SK-MEL-5 (cell line): ENCODE results near the gene CDK2. TPM values are rescaled to one million over a fixed set of nuclear protein-coding genes. Genes with fewer than 3 reads are reported as not detected.
"Not testable (repeated sequence)": the region's sequence is repeated elsewhere in the genome, so short reads cannot be mapped to it uniquely, and the experiment has no call there.

Experiments
- DNase-seq: peaks from one replicate; pipeline ENCODE4 v3.0.0-alpha.2; 2016; ENCODE audit warnings: low read depth, low spot score
- in situ Hi-C: cut with HindIII; loops from 2 replicates; pipeline ENCODE4 v1.10.0; 2016; ENCODE audit warnings: low sequenced_read_pairs, high pct_unique_total_duplicates, low pct_unique_long_range_greater_than_20kb
- polyA plus RNA-seq, 2 experiments: library from polyadenylated mRNA; depleted of rRNA; stranded (reverse); fragments of >200 nt; gene quantifications; 2 replicates each; pipeline ENCODE4 v1.2.3, GENCODE V29; 2015
- total RNA-seq: library from RNA; depleted of rRNA; stranded (reverse); fragments of >200 nt; shearing (Covaris generic); gene quantifications from 2 replicates; pipeline ENCODE4 v1.2.3, GENCODE V29; 2014; rRNA removed

Gene CDK2
- 896 and 917 TPM in 2 replicates for total RNA-seq
- 625 and 776 TPM in 2 replicates for polyA plus RNA-seq (2015; cell fraction: cytosol; rRNA removed)
- polyA plus RNA-seq (2015; cell fraction: nucleus; rRNA removed): 2,816 and 3,274 TPM in 2 replicates

DNA sequence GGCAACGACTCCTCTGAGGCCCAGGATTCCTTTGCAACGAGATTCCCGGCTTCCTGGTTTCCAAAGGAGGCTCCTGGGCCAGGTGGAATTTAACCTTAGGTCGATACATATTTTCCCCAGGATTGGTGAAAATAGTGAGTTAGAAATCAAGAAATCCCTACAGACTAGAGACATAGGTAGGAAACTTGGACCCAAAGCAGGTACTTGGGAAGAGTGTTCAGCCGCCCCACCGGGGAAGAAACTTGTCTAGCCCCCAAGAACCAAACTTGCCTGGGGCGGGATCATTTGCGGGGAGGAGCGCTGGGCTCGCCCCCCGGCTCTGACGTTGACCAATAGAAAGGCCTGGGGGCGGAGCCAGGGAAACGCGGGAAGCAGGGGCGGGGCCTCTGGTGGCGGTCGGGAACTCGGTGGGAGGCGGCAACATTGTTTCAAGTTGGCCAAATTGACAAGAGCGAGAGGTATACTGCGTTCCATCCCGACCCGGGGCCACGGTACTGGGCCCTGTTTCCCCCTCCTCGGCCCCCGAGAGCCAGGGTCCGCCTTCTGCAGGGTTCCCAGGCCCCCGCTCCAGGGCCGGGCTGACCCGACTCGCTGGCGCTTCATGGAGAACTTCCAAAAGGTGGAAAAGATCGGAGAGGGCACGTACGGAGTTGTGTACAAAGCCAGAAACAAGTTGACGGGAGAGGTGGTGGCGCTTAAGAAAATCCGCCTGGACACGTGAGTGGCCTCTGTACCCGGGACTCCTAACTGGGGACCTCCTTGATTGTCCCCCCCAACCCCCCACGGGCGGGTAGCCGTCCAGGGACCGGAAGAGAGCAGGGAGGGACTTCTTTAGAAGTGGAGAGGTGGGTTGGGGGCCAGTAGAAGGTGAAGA, at the start of gene CDK2:
Gene CDK2 (plus strand): TSS at position 423 of the 874 bp plus-strand sequence. CDS start 179 bp downstream, at position 602.
- in situ Hi-C loops: no loop called here
- DNase-seq: peak; percentile 95

DNA sequence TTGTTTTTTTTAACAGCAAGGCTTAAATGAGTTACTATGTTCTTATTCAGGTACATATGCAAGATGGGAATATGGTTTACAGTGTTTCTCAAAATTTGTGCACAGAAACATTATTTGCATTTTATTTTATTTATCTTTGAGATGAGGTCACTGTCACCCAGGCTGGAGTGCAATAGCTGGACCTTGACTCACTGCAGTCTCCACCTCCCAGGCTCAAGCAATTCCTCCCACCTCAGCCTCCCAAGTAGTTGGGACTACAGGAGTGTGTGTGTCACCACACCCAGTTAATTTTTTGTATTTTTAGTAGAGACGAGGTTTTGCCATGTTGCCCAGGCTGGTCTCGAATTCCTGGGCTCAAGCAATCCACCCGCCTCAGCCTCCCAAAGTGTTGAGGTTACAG, 47.6 kb upstream of the CDK2 start:
- in situ Hi-C loops, DNase-seq: not testable (repeated sequence)

DNA sequence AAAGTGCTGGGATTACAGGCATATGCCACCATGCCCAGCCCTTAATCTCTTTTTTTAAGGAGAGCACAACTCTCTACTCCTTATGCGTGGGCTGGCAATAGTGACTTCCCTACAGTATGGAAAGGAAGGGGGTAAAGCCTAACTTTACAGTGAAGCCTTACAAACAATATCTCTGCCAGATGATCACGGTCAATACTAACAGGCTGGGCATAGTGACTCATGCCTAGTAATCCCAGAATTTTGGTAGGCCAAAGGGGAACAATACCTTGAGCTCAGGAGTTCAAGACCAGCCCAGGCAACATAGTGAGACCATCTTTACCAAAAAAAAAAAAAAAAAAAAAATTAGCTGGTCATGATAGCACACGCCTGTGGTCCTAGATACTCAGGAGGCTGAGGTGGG, 44.5 kb upstream of the CDK2 start:
- in situ Hi-C loops: no loop called here
- DNase-seq: no peak

DNA sequence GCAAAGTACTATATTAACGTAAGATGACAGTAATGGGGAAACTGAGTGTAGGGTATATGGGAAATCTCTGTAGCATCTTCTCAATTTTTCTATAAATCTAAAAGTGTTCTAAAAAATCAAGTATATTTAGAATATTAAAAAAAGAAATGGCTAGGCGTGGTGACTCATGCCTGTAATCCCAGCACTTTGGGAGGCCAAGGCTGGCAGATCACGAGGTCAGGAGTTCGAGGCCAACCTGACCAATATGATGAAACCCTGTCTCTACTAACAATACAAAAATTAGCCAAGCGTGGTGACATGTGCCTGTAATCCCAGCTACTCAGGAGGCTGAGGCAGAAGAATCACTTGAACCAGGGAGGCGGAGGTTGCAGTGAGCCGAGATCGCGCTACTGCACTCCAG, 43.0 kb upstream of the CDK2 start:
- DNase-seq, in situ Hi-C loops: not testable (repeated sequence)

DNA sequence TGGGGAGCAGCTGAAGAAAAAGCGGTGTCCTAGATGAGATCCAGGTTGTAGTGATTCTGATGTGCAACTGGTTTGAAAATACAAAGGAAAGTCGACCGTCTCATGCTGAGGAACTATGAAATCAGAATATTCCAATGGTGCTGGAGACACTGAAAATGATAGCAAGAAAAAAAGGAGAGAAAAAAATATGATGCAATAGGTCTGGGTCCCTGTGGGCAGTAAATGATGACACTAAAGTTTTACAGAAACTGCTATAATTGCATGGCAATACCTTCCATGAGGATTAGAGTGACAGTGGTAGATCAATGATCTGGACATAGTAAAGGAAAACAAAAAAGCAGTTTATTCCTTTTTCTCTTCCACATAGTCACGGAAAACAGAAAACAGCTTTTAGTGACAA, 41.3 kb upstream of the CDK2 start:
- in situ Hi-C loops: no loop called here

DNA sequence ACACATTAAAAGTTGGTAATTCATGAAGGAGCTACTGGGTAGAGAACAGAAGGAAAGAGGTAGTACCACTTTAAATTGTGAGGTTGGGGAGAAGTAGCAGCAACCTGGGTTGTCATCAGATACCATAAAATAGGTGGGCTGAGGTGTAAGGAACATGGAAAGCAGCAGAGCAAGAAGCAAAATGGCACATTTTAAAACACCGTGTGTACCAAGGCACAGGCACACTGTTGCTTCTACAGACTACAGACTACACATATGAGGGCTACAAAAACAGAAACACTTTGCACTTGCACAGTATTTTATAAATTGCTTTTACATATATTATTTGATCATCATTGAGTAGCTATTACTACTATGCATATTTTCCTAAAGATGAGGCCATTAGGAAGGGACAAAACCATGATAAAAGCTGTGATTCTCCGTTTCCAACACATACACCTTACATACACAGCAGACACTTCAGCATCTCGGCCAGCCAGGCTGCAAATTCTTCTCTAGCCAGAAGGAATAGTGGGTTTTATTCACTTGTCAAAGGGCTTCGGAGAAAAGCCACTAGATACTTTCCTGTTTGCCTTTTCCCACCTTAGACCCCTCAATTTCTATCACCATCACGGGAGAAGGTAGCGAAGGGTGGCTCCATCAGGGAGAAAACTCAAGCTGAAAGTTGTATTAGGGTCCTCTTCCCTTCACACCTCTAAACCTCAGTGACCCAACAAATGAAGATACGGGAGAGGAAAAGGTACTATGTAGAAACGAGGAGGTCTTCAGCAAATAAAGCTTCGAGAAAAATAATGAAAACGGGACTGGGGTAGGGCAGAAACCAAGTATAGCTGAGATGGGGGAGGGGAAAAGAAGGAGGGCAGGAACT, 40.5 kb upstream of the CDK2 start:
- no peak for DNase-seq
- in situ Hi-C loops: no loop called here

More for the DNA sequence above, 41.3 kb upstream of the CDK2 start:
- DNase-seq: no peak

DNA sequence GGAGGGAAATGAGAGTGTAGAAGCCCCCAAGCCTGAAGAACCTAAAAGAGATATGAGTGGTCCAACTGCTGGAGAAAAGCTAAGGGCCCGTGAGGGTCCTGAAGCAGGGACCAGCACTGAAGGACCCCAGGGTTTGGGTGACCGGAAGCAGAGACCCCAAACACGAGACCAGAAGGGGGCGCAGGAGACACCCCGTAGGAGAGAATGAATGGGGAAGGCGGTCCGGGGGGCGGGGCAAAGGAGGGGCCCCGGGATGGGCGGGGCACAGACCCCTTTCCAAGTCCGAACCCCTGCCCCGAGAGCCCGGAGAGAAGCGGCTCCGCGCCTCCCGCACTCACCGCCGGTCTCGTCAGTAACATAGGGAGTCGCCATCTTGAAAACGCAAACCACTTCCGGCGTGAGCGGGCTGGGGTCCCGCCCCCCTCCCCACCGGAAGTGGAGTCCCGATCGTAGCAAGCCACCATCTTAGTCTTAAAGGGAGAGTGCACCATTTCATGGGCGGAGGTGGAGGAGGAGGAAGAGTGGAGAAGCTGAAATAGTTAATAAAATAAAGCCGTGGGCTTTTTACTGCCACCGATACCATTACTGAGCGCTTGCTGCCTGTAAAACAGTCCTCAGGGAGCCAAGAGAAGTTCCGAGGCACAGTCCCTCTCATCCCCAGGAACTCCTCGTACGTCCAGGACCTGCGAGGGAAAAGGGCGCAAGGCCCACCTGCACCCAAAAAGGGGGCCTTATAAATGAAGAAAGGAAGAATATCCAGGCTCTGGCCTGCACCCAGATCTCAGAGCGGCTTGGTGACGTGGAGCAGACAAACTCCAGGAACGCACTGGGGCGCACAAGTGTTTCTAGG, 39.7 kb upstream of the CDK2 start:
- in situ Hi-C loops: no loop called here

DNA sequence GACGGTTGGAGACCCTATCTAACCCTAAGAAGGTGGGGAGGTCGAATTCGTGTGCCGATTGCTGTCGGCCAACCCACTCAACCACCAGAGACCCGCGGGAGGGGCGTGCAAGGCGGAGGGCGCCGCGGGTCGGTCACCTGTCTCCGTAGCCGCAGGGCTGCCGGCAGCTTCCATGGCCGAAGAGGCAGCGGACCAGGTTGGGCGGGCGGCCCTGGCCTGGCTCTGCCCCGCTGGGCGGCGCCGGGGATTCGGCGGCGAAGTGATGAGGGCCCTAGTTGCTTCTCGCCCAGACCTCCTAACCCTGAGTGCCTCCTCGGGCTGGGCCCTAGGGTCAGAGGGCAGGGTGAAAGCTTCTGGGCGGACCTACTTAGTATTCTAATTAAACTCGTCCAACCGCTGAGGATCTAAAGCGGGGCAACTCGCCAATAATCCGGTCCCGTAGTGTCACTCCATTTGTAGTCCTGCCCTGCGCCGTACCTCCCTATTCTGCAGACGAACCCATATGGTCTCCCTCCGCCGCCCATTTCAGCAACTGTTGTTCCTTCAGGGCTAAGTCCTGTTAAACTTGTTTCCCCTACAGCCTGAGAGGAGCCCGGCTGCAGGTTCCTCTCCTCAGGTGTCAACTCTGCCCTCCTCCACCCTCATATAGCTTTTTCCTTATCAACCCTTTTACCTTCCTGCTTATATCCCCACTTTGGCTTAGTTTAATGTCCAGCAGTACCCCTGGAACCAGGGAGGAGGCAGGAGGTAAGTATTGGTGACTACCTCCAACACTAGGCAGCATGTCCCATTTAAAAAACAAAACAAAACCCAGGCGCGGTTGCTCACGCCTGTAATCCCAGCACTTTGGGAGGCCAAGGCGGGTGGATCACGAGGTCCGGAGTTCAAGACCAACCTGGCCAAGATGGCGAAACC, 38.8 kb upstream of the CDK2 start, which contains the start of gene PYM1:
Gene PYM1 (minus strand): TSS at position 307 of the 915 bp plus-strand sequence. CDS start 133 bp downstream, at position 174.
- in situ Hi-C loops: no loop called here
- DNase-seq: peak; percentile 59

More for the DNA sequence above, 39.7 kb upstream of the CDK2 start:
- peak; percentile 94 for DNase-seq

DNA sequence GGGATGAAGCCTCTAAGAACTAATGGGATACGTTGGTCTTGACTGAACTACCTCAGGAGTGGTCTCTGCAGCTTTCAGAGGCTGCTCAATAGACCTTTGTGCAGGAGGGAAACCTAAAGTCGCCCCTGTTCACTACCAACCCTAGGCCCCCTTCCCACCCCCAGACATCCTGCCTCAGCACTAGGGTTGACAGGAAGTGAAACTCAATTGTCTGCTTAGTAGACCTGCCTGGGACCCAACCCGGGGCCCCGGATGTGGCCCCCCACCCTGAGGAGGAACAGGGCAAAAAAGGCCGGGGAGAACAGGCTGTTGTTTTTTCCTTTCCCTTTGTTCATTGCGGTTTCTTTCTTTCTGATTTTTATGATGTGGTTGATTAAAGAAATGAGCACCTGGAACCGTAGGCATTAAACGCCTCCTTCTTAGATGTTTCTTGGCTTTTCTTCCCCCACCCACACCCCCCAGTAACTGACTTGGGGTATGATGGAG, 37.3 kb upstream of the CDK2 start:
- no peak for DNase-seq
- in situ Hi-C loops: no loop called here

DNA sequence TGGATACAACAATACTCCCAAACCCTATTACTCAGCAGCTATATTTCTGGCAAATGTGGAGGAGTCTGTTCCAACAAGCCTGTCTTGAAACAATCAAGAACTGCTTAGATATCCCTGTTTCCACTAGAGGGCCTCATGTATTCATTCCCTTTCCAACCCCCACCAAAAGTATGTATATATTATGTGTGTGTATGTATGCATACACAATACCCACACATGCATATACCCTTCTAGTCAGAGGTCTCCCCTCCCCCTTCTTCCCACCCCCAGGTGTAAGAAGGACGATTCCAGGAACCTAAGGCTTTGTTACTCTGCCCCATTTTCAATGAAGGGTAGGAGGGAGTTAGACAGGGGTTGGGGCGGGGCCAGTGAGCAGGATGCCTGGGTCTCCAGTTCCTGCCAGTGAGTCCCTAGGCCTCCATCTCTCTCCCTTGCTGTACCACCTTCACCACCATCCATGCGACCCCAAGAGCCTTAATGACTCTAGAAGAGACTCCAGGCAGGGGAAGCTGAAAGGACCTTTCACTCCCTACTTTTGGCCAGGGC, 35.8 kb upstream of the CDK2 start, which contains the start of gene DGKA:
Gene DGKA (plus strand): TSS at position 392 of the 546 bp plus-strand sequence. CDS start 5,342 bp downstream, outside the sequence.
- DNase-seq: peak; percentile 80
- in situ Hi-C loops: no loop called here

DNA sequence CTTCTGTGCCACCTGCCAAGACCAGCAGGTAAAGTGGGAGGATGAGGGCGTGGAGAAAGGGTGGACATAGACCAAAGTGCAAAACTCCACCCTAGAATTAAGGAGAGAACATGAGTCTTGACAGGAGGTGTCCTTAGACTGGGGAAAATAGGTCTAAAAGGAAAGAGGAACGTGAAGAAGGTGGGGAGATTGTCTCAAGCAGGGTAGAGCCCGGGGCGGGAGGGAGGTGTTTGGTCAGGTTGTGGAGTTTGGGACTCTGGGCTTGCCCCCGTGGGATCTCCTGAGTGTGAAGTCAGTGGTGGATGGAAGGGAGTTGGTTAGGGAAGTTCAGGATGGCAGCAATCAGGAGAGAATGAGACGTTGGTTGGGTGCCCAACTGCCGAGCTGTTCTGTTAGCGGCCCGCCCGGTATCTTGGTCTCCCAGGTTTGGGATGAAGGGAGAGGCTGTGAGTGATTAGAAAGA, 35.3 kb upstream of the CDK2 start:
- in situ Hi-C loops: no loop called here
- no peak for DNase-seq

DNA sequence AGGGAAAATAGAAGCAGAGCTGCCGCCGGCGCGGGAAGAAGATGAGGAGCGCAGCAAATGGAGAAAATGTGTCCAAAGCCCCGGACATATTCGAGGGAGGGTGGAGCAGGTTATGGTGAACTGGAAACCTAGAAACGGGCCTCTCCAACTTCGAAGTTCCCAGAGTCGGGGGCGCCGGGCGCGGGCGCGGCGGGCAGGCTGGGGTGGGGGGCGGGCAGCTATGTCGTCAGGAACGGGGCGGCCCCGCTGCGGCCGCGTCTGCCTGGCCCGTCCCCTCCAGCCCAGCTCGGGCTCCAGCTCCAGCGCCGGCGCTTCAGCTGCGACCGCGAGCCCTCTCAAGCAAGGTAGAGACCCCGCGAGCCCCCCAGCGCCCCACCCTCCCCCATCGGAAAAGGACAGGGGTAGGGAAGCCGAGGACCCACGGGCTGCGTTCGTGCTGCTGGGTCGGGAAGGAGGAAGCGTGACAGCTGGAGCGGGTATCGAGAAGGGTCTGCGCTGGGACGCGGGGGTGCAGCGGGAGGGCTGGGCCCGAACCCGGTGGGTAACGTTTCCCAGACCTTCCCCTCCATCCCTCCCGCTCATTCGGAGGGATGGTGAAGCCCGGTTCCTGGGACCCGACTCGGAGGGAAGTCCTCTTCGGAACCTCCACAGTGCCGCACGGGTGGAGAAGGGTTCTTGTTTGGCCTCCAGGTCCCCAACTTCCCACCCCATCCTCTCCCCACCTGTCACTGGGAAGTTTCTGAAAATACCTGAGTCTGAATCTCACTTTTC, 34.7 kb upstream of the CDK2 start:
- no peak for DNase-seq
- in situ Hi-C loops: no loop called here

DNA sequence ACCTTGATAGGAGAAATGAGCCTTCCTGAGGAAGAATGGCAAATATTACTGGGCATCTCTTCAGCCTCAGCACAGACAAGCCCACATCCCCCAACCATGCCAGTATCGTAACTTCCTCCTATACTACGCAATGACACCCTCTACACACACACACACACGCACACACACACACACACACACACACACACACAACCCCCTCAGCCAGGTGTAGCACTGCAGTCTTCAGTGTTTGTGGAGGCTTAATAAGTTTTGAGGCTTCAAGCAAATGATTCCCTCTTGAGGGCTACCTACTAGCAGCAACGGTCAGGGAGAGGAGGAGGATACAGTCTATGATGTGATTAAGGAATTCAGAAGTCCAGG, 34.1 kb upstream of the CDK2 start:
- no peak for DNase-seq
- in situ Hi-C loops: no loop called here

DNA sequence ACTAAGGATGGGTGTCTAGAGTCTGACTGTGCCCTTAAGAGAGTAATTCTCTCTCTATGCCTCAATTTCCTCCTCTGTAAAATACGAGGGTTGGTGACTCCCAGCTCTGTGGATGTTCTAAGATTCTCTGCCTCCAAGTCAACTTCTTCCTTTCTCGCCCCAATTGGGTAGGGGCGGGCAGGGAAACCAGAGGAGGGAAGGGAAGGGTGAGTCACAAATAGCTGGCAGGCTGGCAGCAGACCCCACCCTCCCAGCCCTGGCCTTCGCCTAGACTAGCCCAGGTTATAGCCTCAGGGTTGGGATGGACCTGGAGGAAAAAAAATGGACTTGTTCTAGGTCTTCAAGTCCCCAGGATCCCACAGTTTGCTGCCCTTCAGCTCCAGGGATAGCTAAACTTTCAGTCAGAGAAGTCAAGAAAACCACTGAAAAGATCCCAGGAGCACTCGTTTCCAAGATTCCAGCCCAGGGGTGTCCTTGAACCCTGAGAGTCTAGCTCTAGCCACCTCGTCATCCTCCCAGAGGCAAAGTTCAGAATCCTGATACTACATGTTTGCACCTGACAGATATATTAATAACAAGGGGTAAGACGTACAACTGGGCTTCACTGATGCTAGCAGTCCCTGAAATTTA, 33.3 kb upstream of the CDK2 start:
- in situ Hi-C loops: no loop called here
- DNase-seq: no peak
